HG03175 (cell line): Measurements from ENCODE around the gene BUD31.
A peak's percentile ranks its signal among the peaks of the same experiment; 100 is the strongest.
"Not testable (repeated sequence)": the region's sequence is repeated elsewhere in the genome, so short reads cannot be mapped to it uniquely, and the experiment has no call there.

Experiments used
- ATAC-seq: cut with Tn5 transposase; IDR thresholded peaks from one replicate; pipeline ENCODE4 v1.9.1; 2021; ENCODE audit warnings: mild to moderate bottlenecking, moderate library complexity; ENCODE audit not compliant: unreplicated experiment

Gene BUD31

DNA sequence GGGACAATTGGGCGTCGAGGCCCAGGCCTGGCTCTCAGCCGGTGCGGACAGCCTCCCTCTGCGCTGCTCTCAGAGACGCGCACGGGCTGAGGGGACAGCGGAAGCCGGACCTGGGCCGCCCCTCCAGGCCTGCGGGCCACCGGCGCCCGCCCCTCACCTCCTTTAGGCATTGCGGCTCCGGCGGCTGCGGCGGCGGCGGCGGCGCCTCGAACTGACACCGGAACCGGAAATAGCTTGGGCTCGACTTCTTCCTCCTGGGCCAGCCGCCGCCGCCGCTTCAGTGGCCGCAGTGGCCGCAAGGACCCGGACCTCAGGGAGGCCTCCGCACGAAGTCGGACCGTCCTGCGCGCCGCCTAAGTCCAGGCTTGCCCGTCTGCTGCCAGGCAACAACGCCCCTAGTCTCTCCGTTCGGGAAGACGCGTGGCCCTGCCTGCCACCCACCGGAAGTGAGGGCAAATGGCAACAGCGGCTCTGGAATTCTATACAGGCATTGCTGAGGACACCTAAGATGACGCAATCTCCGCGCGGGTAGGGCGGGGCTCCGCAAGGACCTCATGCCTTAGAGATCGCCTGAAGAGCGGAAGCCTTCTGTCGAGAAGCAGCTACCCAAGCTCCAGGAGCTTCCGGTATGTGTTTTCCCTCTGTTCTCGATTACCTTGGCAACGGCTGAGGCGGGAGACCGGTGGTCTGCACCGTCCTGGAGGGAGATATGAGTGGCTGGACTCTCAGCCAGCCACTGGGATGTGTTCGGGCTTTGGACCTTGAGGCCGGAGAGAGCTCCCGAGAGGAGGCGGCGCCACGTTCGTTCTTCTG lies at the start of gene BUD31, which contains the start of gene PDAP1:
BUD31 (plus strand) TSS at position 591 of the 813 bp plus-strand sequence. CDS start 2,124 bp downstream, outside the sequence.
PDAP1 (minus strand) TSS at position 219 of the 813 bp plus-strand sequence; CDS start at position 170, 49 bp downstream.
- peak; percentile 72 for ATAC-seq

GRCh38 chr7:99359465-99360154 lies 49.2 kb upstream of the BUD31 start:
- ATAC-seq: no peak

GRCh38 chr7:99362801-99363200 lies 46.0 kb upstream of the BUD31 start:
- no peak for ATAC-seq

DNA sequence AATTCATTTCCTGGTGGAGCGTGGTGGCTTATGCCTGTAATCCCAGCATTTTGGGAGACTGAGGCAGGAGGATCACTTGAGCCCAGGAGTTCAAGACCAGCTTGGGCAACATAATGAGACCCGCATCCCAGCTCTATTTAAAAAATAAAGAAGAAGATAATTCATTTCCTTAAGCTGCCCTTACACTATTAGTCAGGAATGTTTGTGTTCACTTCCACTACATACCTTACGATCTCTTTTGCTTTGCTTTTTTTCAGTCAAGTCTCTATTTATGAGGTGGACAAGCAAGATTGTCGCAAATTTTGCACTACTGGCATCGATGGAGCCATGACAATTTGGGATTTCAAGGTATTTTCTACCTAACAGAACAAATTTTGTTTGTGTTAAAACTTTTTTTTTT lies 45.5 kb upstream of the BUD31 start:
- no peak for ATAC-seq

- no peak for ATAC-seq
These were observed 43.2 kb upstream of the BUD31 start for GRCh38 chr7:99365318-99366141.

DNA sequence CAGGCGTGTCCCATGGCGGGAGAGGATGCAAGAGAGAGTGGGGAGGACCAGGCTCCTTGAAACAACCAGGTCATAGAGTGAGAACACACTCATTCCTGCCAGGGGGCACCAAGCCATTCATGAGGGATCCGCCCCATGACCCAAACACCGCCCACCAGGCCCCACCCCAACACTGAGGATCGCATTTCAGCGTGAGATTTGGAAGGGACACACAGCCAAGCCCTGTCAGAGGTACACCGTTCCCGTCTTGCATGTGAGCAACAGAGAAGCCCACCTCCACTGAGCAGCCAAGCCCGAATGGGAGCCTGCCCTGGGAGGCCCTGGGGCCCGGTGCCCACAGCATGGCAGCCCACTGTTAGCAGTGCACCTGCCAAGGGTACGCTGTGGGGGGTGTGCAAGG lies 42.1 kb upstream of the BUD31 start:
- ATAC-seq: no peak

GRCh38 chr7:99368750-99369389 lies 39.9 kb upstream of the BUD31 start:
- ATAC-seq: no peak

- no peak for ATAC-seq
These were observed 38.9 kb upstream of the BUD31 start for GRCh38 chr7:99369767-99370391.

- no peak for ATAC-seq
These were observed 37.3 kb upstream of the BUD31 start for GRCh38 chr7:99371376-99371920.

DNA sequence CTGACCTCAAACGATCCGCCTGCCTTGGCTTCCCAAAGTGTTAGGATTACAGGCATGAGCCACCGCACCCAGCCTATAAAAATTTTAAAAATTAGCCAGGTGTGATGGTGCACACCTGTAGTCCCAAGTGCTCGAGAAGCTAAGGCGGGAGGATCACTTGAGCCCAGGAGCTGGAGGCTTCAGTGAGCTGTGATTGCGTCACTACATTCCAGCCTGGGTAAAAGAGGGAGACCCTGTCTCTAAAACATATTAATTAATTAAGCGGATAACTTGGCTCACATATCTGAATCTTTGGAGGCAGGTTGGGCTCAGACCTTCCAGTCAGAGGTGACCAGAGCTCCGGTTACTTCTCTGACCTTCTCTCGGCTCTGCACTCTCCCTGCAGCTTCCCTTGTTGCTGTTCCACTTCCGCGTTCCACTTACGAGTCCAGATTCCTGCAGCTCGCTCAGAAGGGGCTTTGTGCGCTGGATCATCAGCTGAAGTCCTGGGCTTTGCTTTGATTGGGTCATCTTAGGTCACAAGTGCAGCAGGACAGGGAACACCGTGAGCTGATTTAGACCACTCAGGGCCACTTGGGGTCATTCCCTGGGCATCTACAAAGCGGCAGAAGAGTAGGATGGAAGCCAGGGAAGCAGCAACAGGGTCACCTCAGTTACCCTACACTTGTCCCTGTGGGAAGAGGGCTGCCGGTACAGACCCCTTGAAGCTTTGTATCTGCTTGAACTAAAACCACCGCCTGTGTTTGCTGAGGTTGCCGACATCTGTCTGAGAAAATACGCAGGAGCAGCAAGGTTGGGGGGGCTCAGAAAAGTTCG lies 36.3 kb upstream of the BUD31 start:
- no peak for ATAC-seq

DNA sequence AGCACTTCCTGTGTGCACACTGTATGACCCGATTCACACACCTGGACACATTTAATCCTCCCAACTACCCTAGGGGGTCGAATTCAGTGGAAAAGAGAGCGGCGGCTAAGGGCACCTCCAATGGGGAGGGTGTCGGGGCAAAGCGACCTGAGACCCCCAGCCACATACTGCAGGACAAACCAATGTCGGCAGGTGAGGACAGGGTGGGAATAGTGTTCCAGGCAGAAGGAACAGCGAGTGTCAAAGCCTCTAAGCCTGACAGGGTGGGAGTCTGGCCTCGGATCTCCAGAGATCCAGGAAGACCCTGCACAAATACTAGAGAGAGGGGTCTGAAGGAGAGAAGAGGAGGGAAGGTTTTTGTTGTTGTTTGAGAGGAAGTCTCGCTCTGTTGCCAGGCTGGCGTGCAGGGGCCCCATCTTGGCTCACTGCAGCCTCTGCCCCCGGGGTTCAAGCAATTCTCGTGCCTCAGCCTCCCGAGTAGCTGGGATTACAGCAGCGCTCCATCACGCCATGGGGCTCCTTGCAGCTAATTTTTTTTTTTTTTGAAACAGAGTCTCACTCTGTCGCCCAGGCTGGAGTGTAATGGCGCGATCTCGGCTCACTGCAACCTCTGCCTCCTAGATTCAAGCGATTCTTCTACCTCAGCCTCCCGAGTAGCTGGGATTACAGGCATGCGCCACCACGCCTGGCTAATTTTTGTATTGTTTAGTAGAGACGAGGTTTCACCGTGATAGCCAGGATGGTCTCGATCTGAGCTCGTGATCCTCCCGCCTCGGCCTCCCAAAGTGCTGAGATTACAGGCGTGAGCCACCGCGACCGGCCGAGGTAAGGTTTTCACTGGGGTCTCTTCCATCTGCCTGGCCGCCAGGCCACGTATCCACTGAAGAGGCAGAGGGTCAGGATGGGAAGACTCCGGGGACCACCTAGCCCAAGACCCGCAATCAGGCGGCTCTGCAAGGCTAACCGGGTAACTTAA lies 35.4 kb upstream of the BUD31 start:
- no peak for ATAC-seq

- ATAC-seq: peak; percentile 61
These were observed 34.4 kb upstream of the BUD31 start, which contains the start of gene ARPC1B for GRCh38 chr7:99374111-99375064. Gene ARPC1B, plus strand, starts transcription at chr7:99374730. Its CDS starts 10,985 bp downstream, at chr7:99385715.

GRCh38 chr7:99375070-99375807 lies 33.5 kb upstream of the BUD31 start:
- ATAC-seq: peak; percentile 43

GRCh38 chr7:99379043-99379577 lies 29.7 kb upstream of the BUD31 start:
- no peak for ATAC-seq

DNA sequence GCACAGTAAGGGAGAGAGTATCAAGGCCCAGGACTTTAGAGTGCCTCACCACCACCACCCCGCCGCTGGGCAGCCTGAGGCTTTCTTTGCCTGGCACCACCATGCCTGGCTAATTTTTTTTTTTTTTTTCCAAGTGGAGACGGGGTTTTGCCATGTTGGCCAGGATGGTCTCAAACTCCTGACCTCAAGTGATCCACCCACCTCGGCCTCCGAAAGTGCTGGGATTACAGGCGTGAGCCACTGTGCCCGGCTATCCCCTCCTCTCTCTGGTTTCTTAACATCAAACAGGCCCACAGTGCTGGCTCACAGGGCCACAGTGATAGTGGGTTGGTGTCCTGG lies 29.1 kb upstream of the BUD31 start:
- ATAC-seq: not testable (repeated sequence)
